Fibroblast of the aortic adventitia (primary cell): ENCODE data around the gene NOC3L. TPM values are rescaled to one million over a fixed set of nuclear protein-coding genes. Genes with fewer than 3 reads are reported as not detected.
A peak's percentile ranks its signal among the peaks of the same experiment; 100 is the strongest.
"Not testable (repeated sequence)": the region's sequence is repeated elsewhere in the genome, so short reads cannot be mapped to it uniquely, and the experiment has no call there.

Experiments used
- DNase-seq: peaks from one replicate; pipeline ENCODE4 v3.0.0-alpha.2; 2010; ENCODE audit warnings: low read depth
- H3K4me3 ChIP-seq: 2 replicates; pipeline ENCODE4 v1.5.1; 2011; ENCODE audit warnings: low read depth, mild to moderate bottlenecking, control low read depth, low read length, moderate library complexity
- total RNA-seq: library from RNA; depleted of rRNA; stranded (reverse); fragments of >200 nt; gene quantifications from 2 replicates; pipeline ENCODE4 v1.2.3, GENCODE V29; 2012; ENCODE audit warnings: low replicate concordance
- TF ChIP-seq, protein P1 (sequence below): IDR thresholded peaks from 2 replicates; pipeline ENCODE4 v1.5.1; 2011; ENCODE audit warnings: mild to moderate bottlenecking, low read length, control low read depth, inconsistent platforms; ENCODE audit not compliant: insufficient read depth

Gene NOC3L
- total RNA-seq, 1 donor = 36.4 TPM

DNA sequence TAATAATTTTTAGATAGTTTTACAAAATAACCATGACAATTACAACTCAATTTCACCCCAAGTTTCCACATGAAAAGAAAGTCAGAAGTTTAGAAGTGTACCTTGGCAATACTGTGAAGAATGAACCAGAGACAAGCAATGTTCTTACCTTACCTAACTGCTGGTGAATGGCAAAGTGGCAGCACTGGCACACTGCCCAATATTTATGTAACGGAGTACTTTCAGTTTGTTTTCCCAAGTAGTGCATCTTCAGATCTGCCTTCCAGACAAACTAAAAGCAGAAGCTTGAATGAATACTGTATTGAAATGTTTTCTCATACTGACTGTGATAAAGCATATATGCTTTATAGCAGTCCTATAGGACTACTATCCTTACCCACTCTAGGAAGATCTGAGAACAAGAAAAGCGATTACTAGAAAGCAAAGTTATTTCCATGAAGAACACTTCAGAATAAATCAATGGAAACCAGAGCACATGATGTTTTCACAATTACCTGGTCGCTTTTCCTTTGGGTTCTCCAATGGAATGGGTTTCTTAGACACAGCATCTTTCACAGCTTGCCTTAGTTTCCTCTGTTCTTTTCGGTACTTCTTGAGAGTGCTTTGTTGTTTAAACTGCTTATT, 1.5 kb downstream of the NOC3L start:
- DNase-seq = peak; percentile 42
- H3K4me3 ChIP-seq = peak overlapping the region; percentile 36
- TF ChIP-seq, protein P1, sequence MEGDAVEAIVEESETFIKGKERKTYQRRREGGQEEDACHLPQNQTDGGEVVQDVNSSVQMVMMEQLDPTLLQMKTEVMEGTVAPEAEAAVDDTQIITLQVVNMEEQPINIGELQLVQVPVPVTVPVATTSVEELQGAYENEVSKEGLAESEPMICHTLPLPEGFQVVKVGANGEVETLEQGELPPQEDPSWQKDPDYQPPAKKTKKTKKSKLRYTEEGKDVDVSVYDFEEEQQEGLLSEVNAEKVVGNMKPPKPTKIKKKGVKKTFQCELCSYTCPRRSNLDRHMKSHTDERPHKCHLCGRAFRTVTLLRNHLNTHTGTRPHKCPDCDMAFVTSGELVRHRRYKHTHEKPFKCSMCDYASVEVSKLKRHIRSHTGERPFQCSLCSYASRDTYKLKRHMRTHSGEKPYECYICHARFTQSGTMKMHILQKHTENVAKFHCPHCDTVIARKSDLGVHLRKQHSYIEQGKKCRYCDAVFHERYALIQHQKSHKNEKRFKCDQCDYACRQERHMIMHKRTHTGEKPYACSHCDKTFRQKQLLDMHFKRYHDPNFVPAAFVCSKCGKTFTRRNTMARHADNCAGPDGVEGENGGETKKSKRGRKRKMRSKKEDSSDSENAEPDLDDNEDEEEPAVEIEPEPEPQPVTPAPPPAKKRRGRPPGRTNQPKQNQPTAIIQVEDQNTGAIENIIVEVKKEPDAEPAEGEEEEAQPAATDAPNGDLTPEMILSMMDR = no peak

GRCh38 chr10:94358480-94358879, 4.3 kb downstream of the NOC3L start:
- peak; percentile 88 for DNase-seq
- TF ChIP-seq, protein P1 = no peak
- peak overlapping the region; percentile 39 for H3K4me3 ChIP-seq

GRCh38 chr10:94357193-94357592, 5.5 kb downstream of the NOC3L start:
- TF ChIP-seq, protein P1 = no peak
- DNase-seq = no peak

DNA sequence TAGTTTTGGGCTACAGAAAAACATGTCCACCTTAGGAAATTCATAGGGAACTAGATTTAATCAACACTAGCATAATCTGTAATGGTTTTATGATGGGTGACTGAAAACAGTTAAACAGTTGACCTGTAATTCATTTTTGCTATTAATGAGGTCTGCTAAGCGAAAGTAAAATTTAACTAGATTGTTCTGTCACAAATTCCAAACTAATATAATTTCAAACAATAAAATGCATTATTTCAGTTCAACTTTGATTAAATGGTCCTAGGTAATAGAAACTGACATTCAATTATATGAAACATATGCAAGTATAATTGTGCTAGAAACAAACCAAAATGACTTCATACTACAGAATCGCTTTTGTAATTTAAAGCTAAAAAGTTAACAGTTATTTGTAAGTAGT, 6.9 kb downstream of the NOC3L start:
- H3K4me3 ChIP-seq = no peak overlapping the region
- TF ChIP-seq, protein P1 = no peak
- no peak for DNase-seq

More at GRCh38 chr10:94357193-94357592, 5.5 kb downstream of the NOC3L start:
- H3K4me3 ChIP-seq = no peak overlapping the region

GRCh38 chr10:94353336-94353735, 9.4 kb downstream of the NOC3L start:
- peak; percentile 9 for DNase-seq

GRCh38 chr10:94351089-94351488, 11.7 kb downstream of the NOC3L start:
- TF ChIP-seq, protein P1 = no peak
- no peak for DNase-seq
- no peak overlapping the region for H3K4me3 ChIP-seq

More at GRCh38 chr10:94353336-94353735, 9.4 kb downstream of the NOC3L start:
- H3K4me3 ChIP-seq = no peak overlapping the region
- TF ChIP-seq, protein P1 = no peak

DNA sequence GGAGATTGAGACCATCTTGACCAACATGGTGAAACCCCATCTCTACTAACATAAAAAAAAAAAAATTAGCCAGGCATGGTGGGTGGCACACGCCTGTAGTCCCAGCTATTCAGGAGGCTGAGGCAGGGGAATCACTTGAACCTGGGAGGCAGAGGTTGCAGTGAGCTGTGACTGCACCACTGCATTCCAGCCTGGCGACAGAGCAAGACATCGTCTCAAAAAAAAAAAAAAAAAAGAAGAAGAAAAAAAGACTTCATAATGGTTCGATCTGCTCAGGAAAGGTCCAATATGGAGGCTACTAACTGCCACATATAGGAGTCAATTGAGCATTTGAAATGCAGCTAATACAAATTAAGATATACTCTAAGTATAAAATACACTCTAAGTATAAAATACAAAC, 12.2 kb downstream of the NOC3L start:
- DNase-seq, H3K4me3 ChIP-seq: not testable (repeated sequence)
